K562 (cell line): Measurements from ENCODE around the gene RNF223. TPM values are rescaled to one million over a fixed set of nuclear protein-coding genes. Genes with fewer than 3 reads are reported as not detected.

Experiments
- ATAC-seq: fragments of 200-7000 bp; cut with Tn5 transposase; 3 replicates; pipeline ENCODE4 v1.9.1; 2020; ENCODE audit warnings: moderate library complexity
- BruUV-seq: library from RNA; stranded (reverse); fragments of 400-500 nt; replicated peaks from 2 replicates; lab custom pipeline; 2021; lab: Mats Ljungman, UMichigan
- CTCF ChIA-PET: fragments of 300-600 bp; formaldehyde crosslinking; extraction: SDS; loops from one replicate; lab custom pipeline; 2021; ENCODE audit warnings: low intra/inter-chr PET ratio; lab: Yijun Ruan, JAX
- POLR2A ChIA-PET: fragments of 300-600, 350-650 bp; sonication (Branson Sonifier 250); formaldehyde crosslinking; extraction: SDS; loops from one replicate; lab custom pipeline; 2021; ENCODE audit warnings: antibody characterized with exemption, inconsistent platforms; lab: Yijun Ruan, JAX
- DNase-seq, 4 experiments: peaks; one replicate each; pipeline versions ENCODE4 v3.0.0 to v3.0.0-alpha.2; 2011 to 2018; ENCODE audit warnings: low spot score in 3 of 4, mixed read lengths in 3 of 4; ENCODE audit errors: extremely low read depth in 1 of 4
- FAIRE-seq: peaks from 2 replicates; lab custom pipeline; 2011; peaks lifted over from hg19 to GRCh38; lab: Jason Lieb, UNC
- H2AFZ ChIP-seq: 2 replicates; pipeline ENCODE4 v1.6.0; 2011; ENCODE audit warnings: low read depth, low read length, control low read depth, inconsistent platforms
- H3K27ac ChIP-seq: fragments of 200-600 bp; 3 replicates; pipeline ENCODE4 v1.8.0; 2011; ENCODE audit warnings: low read depth, mild to moderate bottlenecking, control low read depth, inconsistent platforms, low read length, moderate library complexity, mixed read lengths; ENCODE audit errors: extremely low read depth
- H3K27me3 ChIP-seq, 2 experiments: fragments of 300-600 bp in 1 of 2; 2 replicates in 1 of 2; 3 replicates in 1 of 2; pipeline versions ENCODE4 v1.6.0 to v1.8.0; 2011; ENCODE audit warnings: inconsistent platforms in 2 of 2, low read length in 2 of 2, mild to moderate bottlenecking in 1 of 2, mixed read lengths in 1 of 2, moderate library complexity in 1 of 2; ENCODE audit not compliant: control insufficient read depth in 2 of 2, insufficient read depth in 2 of 2
- H3K36me3 ChIP-seq: fragments of 300-600 bp; 3 replicates; pipeline ENCODE4 v1.8.0; 2011; ENCODE audit warnings: mild to moderate bottlenecking, low read length, inconsistent platforms; ENCODE audit not compliant: control insufficient read depth, insufficient read depth
- H3K4me1 ChIP-seq, 2 experiments: fragments of 200-600 bp in 1 of 2; replicated peaks in 1 of 2; 2 replicates in 1 of 2; 3 replicates in 1 of 2; pipeline versions ENCODE4 v1.5.1 to v1.8.0; 2011; ENCODE audit warnings: inconsistent platforms in 2 of 2, low read length in 2 of 2, mild to moderate bottlenecking in 1 of 2, mixed read lengths in 1 of 2, moderate library complexity in 1 of 2; ENCODE audit not compliant: control insufficient read depth in 2 of 2, insufficient read depth in 2 of 2
- H3K4me2 ChIP-seq: 2 replicates; pipeline ENCODE4 v1.6.1; 2011; ENCODE audit warnings: low read length, control low read depth, inconsistent platforms, mixed read lengths; ENCODE audit not compliant: insufficient read depth
- H3K4me3 ChIP-seq: fragments of 200-600 bp; sonication (generic), shearing (Covaris generic); 2 replicates; pipeline ENCODE4 v1.5.1; 2016; ENCODE audit warnings: control low read depth, inconsistent platforms
- H3K79me2 ChIP-seq: fragments of 200-600 bp; 3 replicates; pipeline ENCODE4 v1.8.0; 2011; ENCODE audit warnings: low read length, inconsistent platforms; ENCODE audit not compliant: control insufficient read depth, insufficient read depth
- H3K9ac ChIP-seq, 2 experiments: 2 replicates each; pipeline versions ENCODE4 v1.6.0 to v1.6.1; 2011; ENCODE audit warnings: low read depth in 2 of 2, low read length in 2 of 2, control low read depth in 1 of 2, inconsistent platforms in 1 of 2, mild to moderate bottlenecking in 1 of 2, mixed read lengths in 1 of 2; ENCODE audit not compliant: insufficient read depth in 1 of 2
- H3K9me1 ChIP-seq: one replicate; pipeline ENCODE4 v1.6.0; 2011; ENCODE audit warnings: inconsistent platforms, mild to moderate bottlenecking, low read length, moderate library complexity; ENCODE audit not compliant: control insufficient read depth, insufficient read depth
- H3K9me3 ChIP-seq: replicated peaks from 2 replicates; pipeline ENCODE4 v1.5.1; 2011; ENCODE audit warnings: low read depth, low read length, inconsistent platforms; ENCODE audit not compliant: control insufficient read depth, insufficient read depth
- H4K20me1 ChIP-seq: replicated peaks from 2 replicates; pipeline ENCODE4 v1.6.1; 2011; ENCODE audit warnings: low read length, inconsistent platforms, mixed read lengths; ENCODE audit not compliant: control insufficient read depth, insufficient read depth
- CC2D1A ChIP-seq: fragments of 450-650 bp; IDR thresholded peaks from 2 replicates; pipeline ENCODE4 v1.6.1; 2017; ENCODE audit warnings: mild to moderate bottlenecking
- CHAMP1 ChIP-seq: fragments of 450-650 bp; IDR thresholded peaks from 2 replicates; pipeline ENCODE4 v1.6.1; 2016; ENCODE audit warnings: mild to moderate bottlenecking
- CLOCK ChIP-seq: fragments of 250-450 bp; sonication (Bioruptor Pico); IDR thresholded peaks from 2 replicates; pipeline ENCODE4 v1.4.0; 2020; ENCODE audit warnings: mild to moderate bottlenecking, moderate library complexity, borderline replicate concordance
- CTCFL ChIP-seq: IDR thresholded peaks from 2 replicates; pipeline ENCODE4 v1.6.1; 2011; ENCODE audit warnings: borderline replicate concordance, low read depth, mild to moderate bottlenecking, moderate library complexity, low read length; ENCODE audit not compliant: insufficient read depth, poor library complexity, severe bottlenecking
- HDAC2 ChIP-seq: fragments of 450-650 bp; IDR thresholded peaks from 2 replicates; pipeline ENCODE4 v1.6.1; 2016; ENCODE audit warnings: mild to moderate bottlenecking
- RNF219 ChIP-seq: fragments of 250-450 bp; sonication (Bioruptor Pico); IDR thresholded peaks from 2 replicates; pipeline ENCODE4 v1.5.0; 2022; ENCODE audit warnings: mild to moderate bottlenecking
- TSC22D4 ChIP-seq: fragments of 450-650 bp; IDR thresholded peaks from 2 replicates; pipeline ENCODE4 v1.6.1; 2016; ENCODE audit warnings: missing genetic modification characterization, missing biosample characterization, control low read depth
- ZNF445 ChIP-seq: fragments of 250-450 bp; sonication (Bioruptor Pico); IDR thresholded peaks from 2 replicates; pipeline ENCODE4 v1.4.0; 2020; ENCODE audit warnings: low read depth, mild to moderate bottlenecking, moderate library complexity
- ZNF830 ChIP-seq: fragments of 250-450 bp; sonication (Bioruptor Pico); IDR thresholded peaks from 2 replicates; pipeline ENCODE4 v1.5.0; 2021; ENCODE audit warnings: mild to moderate bottlenecking
- WGBS: fragments of 100-300 bp; shearing (Covaris generic); methylation state at CpG from one replicate; pipeline ENCODE4 v1.1.6; 2016; ENCODE audit warnings: low coverage, mixed read lengths; ENCODE audit not compliant: insufficient coverage; ENCODE audit errors: missing lambda C conversion rate; 5-methylcytosine and 5-hydroxymethylcytosine counted together
- in situ Hi-C: fragments of 300-500 bp; cut with MboI; formaldehyde crosslinking; loops from 4 replicates; pipeline ENCODE4 v1.15.0; 2018; ENCODE audit warnings: inconsistent platforms, mixed read lengths
- intact Hi-C: fragments of 100-400 bp; cut with micrococcal nuclease; formaldehyde crosslinking; loops from 2 replicates; pipeline ENCODE4 v1.14.2; 2022
- polyA plus RNA-seq, 8 experiments: library from polyadenylated mRNA; depleted of rRNA in 4 of 8; stranded (reverse) in 5 of 8; unstranded in 3 of 8; fragments of >200 nt; fragmentation: Nextera tagmentation in 2 of 8; fragmentation: Illumina TruSeq in 1 of 8; extraction: Ambion mirVana in 2 of 8; extraction: Trizol in 1 of 8; gene quantifications; 2 replicates each; pipeline versions ENCODE4 v1.2.1 to v1.2.3, GENCODE V29; 2011 to 2014; ENCODE audit warnings: inconsistent platforms in 1 of 8, missing spikeins in 1 of 8
- total RNA-seq, 7 experiments: library from RNA; depleted of rRNA in 6 of 7; stranded (reverse); fragments of >200 nt in 6 of 7; fragmentation: Illumina TruSeq in 2 of 7; extraction: Trizol in 2 of 7; gene quantifications; 2 replicates each; pipeline versions ENCODE4 v1.2.1 to v1.2.3, GENCODE V29; 2011 to 2021; ENCODE audit warnings: low replicate concordance in 1 of 7

The RNF223 gene
- total and polyA plus RNA-seq, 9 of the 15 experiments (the other 6 are each of a cell fraction or from before 2014, with no cell fraction given) = 0.04 to 0.32 TPM; not detected in 7

GRCh38 chr1:1074631-1075147 lies 583 bp upstream of the RNF223 start:
- peak; percentile 23 for FAIRE-seq
- H3K4me2 ChIP-seq = no peak overlapping the region
- 41% methylated on average over 14 of the region's 14 CpGs for WGBS
- POLR2A ChIA-PET = interaction anchor here (0.6 to 0.9 kb wide), 3 partner anchors 9 to 17 kb away, joined by 3 read pairs; no protein-coding TSS in a partner anchor
- no peaks in the 10 kb centered on the region for H3K9me1 ChIP-seq
- no peak overlapping the region for H3K27ac ChIP-seq
- peaks cover 13 to 68% of the 10 kb centered on the region in 2 experiments; a peak in 4 of 5 replicates for H3K4me1 ChIP-seq
- H2AFZ ChIP-seq = no peak overlapping the region
- ATAC-seq = no peak
- no TSS peak for BruUV-seq
- intact Hi-C loops (no loop called here), in situ Hi-C loops (no loop called here)
- peak overlapping the region in 1 of 2 experiments; percentile 3; a peak in 1 of 4 replicates for H3K9ac ChIP-seq
- CTCF ChIA-PET = no interaction called here
- H3K36me3 ChIP-seq = no peaks in the 10 kb centered on the region
- H4K20me1 ChIP-seq = 0 out of 2 replicates have a peak, but pooled peaks cover 7% of the 10 kb centered on the region
- no peaks in the 10 kb centered on the region for H3K9me3 ChIP-seq
- H3K4me3 ChIP-seq = no peak overlapping the region
- DNase-seq = peak in 1 of 4 experiments; percentile 9
- no peaks in the 10 kb centered on the region for H3K79me2 ChIP-seq
- H3K27me3 ChIP-seq = peaks cover 2 to 14% of the 10 kb centered on the region in 2 experiments; a peak in 2 of 5 replicates
- no peak for TF ChIP-seq CTCFL
- TF ChIP-seq RNF219 (CRISPR knock-in tag) = no peak
- no peak for TF ChIP-seq ZNF830 (CRISPR knock-in tag)
- TF ChIP-seq CHAMP1 = no peak
- no peak for TF ChIP-seq CC2D1A
- no peak for TF ChIP-seq ZNF445 (CRISPR knock-in tag)
- TF ChIP-seq CLOCK (CRISPR knock-in tag) = no peak
- TF ChIP-seq HDAC2 = no peak
- TF ChIP-seq TSC22D4 = no peak
